HepG2 (cell line): ENCODE results near the gene TUBA4B. TPM values are rescaled to one million over a fixed set of nuclear protein-coding genes. Genes with fewer than 3 reads are reported as not detected.

Experiments used
- CREM ChIP-seq, 2 experiments: sonication (generic) in 1 of 2; formaldehyde crosslinking in 1 of 2; IDR thresholded peaks; 2 replicates each; pipeline versions ENCODE4 v1.4.0 to v1.6.1; 2016 to 2020; ENCODE audit warnings: antibody characterized with exemption in 1 of 2, mild to moderate bottlenecking in 1 of 2, missing genetic modification reagents in 1 of 2
- FOXA3 ChIP-seq: IDR thresholded peaks from 2 replicates; pipeline ENCODE4 v1.6.1; 2016; ENCODE audit warnings: missing genetic modification reagents, missing compliant biosample characterization
- HOXA5 ChIP-seq: sonication (generic); formaldehyde crosslinking; IDR thresholded peaks from 2 replicates; pipeline ENCODE4 v1.4.0; 2020; ENCODE audit warnings: missing genetic modification reagents
- ISX ChIP-seq: sonication (generic); formaldehyde crosslinking; conservative IDR thresholded peaks from 2 replicates; pipeline ENCODE4 v1.5.0; 2020; ENCODE audit warnings: missing genetic modification reagents
- NFATC3 ChIP-seq: sonication (generic); formaldehyde crosslinking; IDR thresholded peaks from 2 replicates; pipeline ENCODE4 v1.5.1; 2020; ENCODE audit warnings: mild to moderate bottlenecking, missing genetic modification reagents
- NONO ChIP-seq, 2 experiments: fragments of 450-650 bp in 1 of 2; sonication (generic) in 1 of 2; formaldehyde crosslinking in 1 of 2; IDR thresholded peaks in 1 of 2; conservative IDR thresholded peaks in 1 of 2; 2 replicates each; pipeline versions ENCODE4 v1.6.1 to v1.8.0; 2017 to 2022; ENCODE audit warnings: mild to moderate bottlenecking in 1 of 2, missing genetic modification reagents in 1 of 2, moderate library complexity in 1 of 2
- NR1H2 ChIP-seq: sonication (generic); formaldehyde crosslinking; IDR thresholded peaks from 2 replicates; pipeline ENCODE4 v1.8.1; 2022; ENCODE audit warnings: low read depth, missing genetic modification reagents, borderline replicate concordance
- RFXAP ChIP-seq: sonication (generic); formaldehyde crosslinking; IDR thresholded peaks from 2 replicates; pipeline ENCODE4 v1.4.0; 2020; ENCODE audit warnings: missing genetic modification reagents, borderline replicate concordance
- SAFB2 ChIP-seq: sonication (generic); formaldehyde crosslinking; IDR thresholded peaks from 2 replicates; pipeline ENCODE4 v1.5.1; 2020; ENCODE audit warnings: missing genetic modification reagents, low read depth, mild to moderate bottlenecking, borderline replicate concordance
- SIN3B ChIP-seq: fragments of 150-350 bp; IDR thresholded peaks from 2 replicates; pipeline ENCODE4 v1.6.1; 2014; ENCODE audit warnings: low read length
- SKI ChIP-seq: fragments of 450-650 bp; IDR thresholded peaks from one replicate; pipeline ENCODE4 v1.6.1; 2018; ENCODE audit warnings: mild to moderate bottlenecking; ENCODE audit not compliant: partially characterized antibody
- THYN1 ChIP-seq: sonication (generic); formaldehyde crosslinking; IDR thresholded peaks from 2 replicates; pipeline ENCODE4 v1.8.1; 2023; ENCODE audit warnings: low read depth, mild to moderate bottlenecking, moderate library complexity, missing genetic modification reagents, borderline replicate concordance
- TSC22D2 ChIP-seq: sonication (generic); formaldehyde crosslinking; IDR thresholded peaks from 2 replicates; pipeline ENCODE4 v1.5.1; 2020; ENCODE audit warnings: missing genetic modification reagents, mild to moderate bottlenecking, borderline replicate concordance
- ZMYM3 ChIP-seq: sonication (generic); formaldehyde crosslinking; IDR thresholded peaks from 2 replicates; pipeline ENCODE4 v1.5.1; 2020; ENCODE audit warnings: mild to moderate bottlenecking, missing genetic modification reagents
- ZNF225 ChIP-seq: sonication (generic); formaldehyde crosslinking; IDR thresholded peaks from 2 replicates; pipeline ENCODE4 v1.4.0; 2020; ENCODE audit warnings: mild to moderate bottlenecking, missing genetic modification reagents
- ZNF510 ChIP-seq: sonication (generic); formaldehyde crosslinking; IDR thresholded peaks from 2 replicates; pipeline ENCODE4 v1.4.0; 2020; ENCODE audit warnings: low read depth, mild to moderate bottlenecking, missing genetic modification reagents
- polyA plus RNA-seq, 8 experiments: library from polyadenylated mRNA; depleted of rRNA in 3 of 8; stranded (reverse) in 7 of 8; unstranded in 1 of 8; fragments of >200 nt; fragmentation: Illumina TruSeq in 4 of 8; extraction: Trizol in 4 of 8; gene quantifications; 2 replicates each; pipeline versions ENCODE4 v1.2.1 to v1.2.3, GENCODE V29; 2011 to 2016; ENCODE audit warnings: low read depth in 4 of 8, missing spikeins in 1 of 8, mixed read lengths in 1 of 8; ENCODE audit not compliant: insufficient read depth in 1 of 8
- total RNA-seq, 5 experiments: library from RNA; depleted of rRNA; stranded (reverse); fragments of >200 nt; fragmentation: Illumina TruSeq; extraction: Trizol; gene quantifications; 2 replicates each; pipeline ENCODE4 v1.2.3, GENCODE V29; 2016; ENCODE audit warnings: low read depth in 1 of 5
- TF ChIP-seq, protein P1 (sequence below): sonication (generic); formaldehyde crosslinking; IDR thresholded peaks from 2 replicates; pipeline ENCODE4 v1.8.0; 2023; ENCODE audit warnings: mild to moderate bottlenecking, missing genetic modification reagents
- TF ChIP-seq, protein P2 (sequence below): sonication (generic); formaldehyde crosslinking; IDR thresholded peaks from 2 replicates; pipeline ENCODE4 v1.5.1; 2020; ENCODE audit warnings: mild to moderate bottlenecking, missing genetic modification reagents, moderate library complexity
- TF ChIP-seq, protein P3 (sequence below): sonication (generic); formaldehyde crosslinking; IDR thresholded peaks from 2 replicates; pipeline ENCODE4 v1.9.0; 2022; ENCODE audit warnings: missing genetic modification reagents, mild to moderate bottlenecking, borderline replicate concordance

The TUBA4B gene
- total and polyA plus RNA-seq, 2 of the 13 experiments (the other 11 are each of a cell fraction or from before 2014, with no cell fraction given) = 0.18 to 0.22 TPM

DNA sequence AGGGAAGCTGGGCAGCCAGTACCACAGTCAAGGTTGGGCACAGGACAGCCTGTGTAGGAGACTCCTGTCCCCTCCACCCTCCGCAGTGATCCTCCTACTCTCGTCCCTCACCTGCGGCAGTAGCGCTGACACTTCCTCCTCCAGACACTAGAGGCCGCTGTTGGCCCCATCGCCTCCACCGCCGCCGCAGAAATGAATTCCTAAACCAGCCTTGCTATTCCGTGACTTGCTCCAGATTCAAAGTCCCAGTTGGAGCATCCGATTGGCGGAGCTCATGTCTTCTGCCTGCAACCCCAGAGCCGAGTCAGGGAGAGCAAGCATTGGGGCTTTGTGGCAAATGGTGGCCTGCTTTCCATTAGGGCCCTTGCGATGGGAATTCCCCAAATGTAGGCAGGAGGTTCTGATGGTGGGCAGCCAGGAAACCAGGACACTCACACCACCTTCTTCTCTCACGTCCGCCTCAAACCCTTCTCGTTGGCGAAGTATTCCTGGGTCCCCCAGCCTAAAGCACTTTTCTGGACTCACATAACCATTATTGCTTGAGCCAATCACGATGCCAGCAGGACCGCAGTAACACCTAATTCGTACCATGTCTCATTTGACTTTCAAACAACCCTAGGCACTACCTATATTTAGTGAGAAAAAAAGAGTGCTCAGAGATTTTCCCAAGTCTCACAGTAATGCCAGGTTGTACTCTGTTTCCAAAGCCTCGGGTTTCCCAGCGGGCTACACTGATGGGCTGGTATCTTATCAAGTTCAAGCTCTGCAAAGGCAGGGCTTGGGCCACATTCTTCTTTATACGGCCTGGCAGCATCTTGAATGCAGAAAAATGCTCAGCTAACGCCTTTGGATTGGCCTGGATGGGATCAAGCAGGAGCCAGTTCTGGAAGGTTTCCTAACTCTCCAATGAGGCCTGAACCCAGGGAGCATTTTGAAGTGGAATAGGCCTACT is 24.9 kb downstream of the TUBA4B start (continued):
- TF ChIP-seq FOXA3 (CRISPR knock-in tag) (peak; percentile 40; the same call in 1 of the 2 replicates), NFATC3 (CRISPR knock-in tag) (no peak), HOXA5 (CRISPR knock-in tag) (peak; percentile 57; the same call in 1 of the 2 replicates), ZNF510 (CRISPR knock-in tag) (peak; percentile 81), SAFB2 (CRISPR knock-in tag) (no peak), CREM (IDR thresholded peaks at IDR 0.05) (peak; percentile 19; the same call in 1 of the 2 replicates), CREM (CRISPR knock-in tag; IDR thresholded peaks at IDR 0.05) (no peak), RFXAP (CRISPR knock-in tag) (no peak), TSC22D2 (peak; percentile 69; the same call in 1 of the 2 replicates), SIN3B (no peak), ISX (CRISPR knock-in tag) (no peak), THYN1 (CRISPR knock-in tag) (no peak), NONO (IDR thresholded peaks at IDR 0.05) (no peak), NONO (CRISPR knock-in tag; conservative IDR thresholded peaks at IDR 0.05) (0 out of 2 replicates have a peak, but pooled peaks have one; percentile 21), NR1H2 (CRISPR knock-in tag) (no peak), SKI (no peak), ZMYM3 (no peak), ZNF225 (peak; percentile 59; the same call in 1 of the 2 replicates)
- TF ChIP-seq, protein P1, sequence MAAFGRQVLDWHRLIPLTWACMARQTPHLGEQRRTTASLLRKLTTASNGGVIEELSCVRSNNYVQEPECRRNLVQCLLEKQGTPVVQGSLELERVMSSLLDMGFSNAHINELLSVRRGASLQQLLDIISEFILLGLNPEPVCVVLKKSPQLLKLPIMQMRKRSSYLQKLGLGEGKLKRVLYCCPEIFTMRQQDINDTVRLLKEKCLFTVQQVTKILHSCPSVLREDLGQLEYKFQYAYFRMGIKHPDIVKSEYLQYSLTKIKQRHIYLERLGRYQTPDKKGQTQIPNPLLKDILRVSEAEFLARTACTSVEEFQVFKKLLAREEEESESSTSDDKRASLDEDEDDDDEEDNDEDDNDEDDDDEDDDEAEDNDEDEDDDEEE (CRISPR knock-in tag) = peak; percentile 70
- TF ChIP-seq, protein P2, sequence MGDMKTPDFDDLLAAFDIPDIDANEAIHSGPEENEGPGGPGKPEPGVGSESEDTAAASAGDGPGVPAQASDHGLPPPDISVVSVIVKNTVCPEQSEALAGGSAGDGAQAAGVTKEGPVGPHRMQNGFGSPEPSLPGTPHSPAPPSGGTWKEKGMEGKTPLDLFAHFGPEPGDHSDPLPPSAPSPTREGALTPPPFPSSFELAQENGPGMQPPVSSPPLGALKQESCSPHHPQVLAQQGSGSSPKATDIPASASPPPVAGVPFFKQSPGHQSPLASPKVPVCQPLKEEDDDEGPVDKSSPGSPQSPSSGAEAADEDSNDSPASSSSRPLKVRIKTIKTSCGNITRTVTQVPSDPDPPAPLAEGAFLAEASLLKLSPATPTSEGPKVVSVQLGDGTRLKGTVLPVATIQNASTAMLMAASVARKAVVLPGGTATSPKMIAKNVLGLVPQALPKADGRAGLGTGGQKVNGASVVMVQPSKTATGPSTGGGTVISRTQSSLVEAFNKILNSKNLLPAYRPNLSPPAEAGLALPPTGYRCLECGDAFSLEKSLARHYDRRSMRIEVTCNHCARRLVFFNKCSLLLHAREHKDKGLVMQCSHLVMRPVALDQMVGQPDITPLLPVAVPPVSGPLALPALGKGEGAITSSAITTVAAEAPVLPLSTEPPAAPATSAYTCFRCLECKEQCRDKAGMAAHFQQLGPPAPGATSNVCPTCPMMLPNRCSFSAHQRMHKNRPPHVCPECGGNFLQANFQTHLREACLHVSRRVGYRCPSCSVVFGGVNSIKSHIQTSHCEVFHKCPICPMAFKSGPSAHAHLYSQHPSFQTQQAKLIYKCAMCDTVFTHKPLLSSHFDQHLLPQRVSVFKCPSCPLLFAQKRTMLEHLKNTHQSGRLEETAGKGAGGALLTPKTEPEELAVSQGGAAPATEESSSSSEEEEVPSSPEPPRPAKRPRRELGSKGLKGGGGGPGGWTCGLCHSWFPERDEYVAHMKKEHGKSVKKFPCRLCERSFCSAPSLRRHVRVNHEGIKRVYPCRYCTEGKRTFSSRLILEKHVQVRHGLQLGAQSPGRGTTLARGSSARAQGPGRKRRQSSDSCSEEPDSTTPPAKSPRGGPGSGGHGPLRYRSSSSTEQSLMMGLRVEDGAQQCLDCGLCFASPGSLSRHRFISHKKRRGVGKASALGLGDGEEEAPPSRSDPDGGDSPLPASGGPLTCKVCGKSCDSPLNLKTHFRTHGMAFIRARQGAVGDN = peak; percentile 76
- TF ChIP-seq, protein P3, sequence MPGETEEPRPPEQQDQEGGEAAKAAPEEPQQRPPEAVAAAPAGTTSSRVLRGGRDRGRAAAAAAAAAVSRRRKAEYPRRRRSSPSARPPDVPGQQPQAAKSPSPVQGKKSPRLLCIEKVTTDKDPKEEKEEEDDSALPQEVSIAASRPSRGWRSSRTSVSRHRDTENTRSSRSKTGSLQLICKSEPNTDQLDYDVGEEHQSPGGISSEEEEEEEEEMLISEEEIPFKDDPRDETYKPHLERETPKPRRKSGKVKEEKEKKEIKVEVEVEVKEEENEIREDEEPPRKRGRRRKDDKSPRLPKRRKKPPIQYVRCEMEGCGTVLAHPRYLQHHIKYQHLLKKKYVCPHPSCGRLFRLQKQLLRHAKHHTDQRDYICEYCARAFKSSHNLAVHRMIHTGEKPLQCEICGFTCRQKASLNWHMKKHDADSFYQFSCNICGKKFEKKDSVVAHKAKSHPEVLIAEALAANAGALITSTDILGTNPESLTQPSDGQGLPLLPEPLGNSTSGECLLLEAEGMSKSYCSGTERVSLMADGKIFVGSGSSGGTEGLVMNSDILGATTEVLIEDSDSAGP (CRISPR knock-in tag) = peak; percentile 66; the same call in 1 of the 2 replicates
